HG02798 (cell line): ENCODE measurements around the gene INSM1.
A peak's percentile ranks its signal among the peaks of the same experiment; 100 is the strongest.
"Not testable (repeated sequence)": the region's sequence is repeated elsewhere in the genome, so short reads cannot be mapped to it uniquely, and the experiment has no call there.

Experiments
- ATAC-seq: cut with Tn5 transposase; IDR thresholded peaks from one replicate; pipeline ENCODE4 v1.9.1; 2021; ENCODE audit warnings: mild to moderate bottlenecking; ENCODE audit not compliant: unreplicated experiment, poor library complexity

INSM1 gene

GRCh38 chr20:20367575-20368417, at the start of gene INSM1:
Gene INSM1, plus strand, starts transcription at chr20:20368104. Its CDS starts 164 bp downstream, at chr20:20368268.
- ATAC-seq: no peak

- no peak for ATAC-seq
These were observed 49.3 kb upstream of the INSM1 start for GRCh38 chr20:20318365-20319161.

- no peak for ATAC-seq
These were observed 46.8 kb upstream of the INSM1 start for GRCh38 chr20:20321134-20321533.

GRCh38 chr20:20321917-20322316, 46.0 kb upstream of the INSM1 start:
- ATAC-seq: no peak

- no peak for ATAC-seq
These were observed 45.0 kb upstream of the INSM1 start for GRCh38 chr20:20322912-20323311.

GRCh38 chr20:20327746-20328145, 40.2 kb upstream of the INSM1 start:
- no peak for ATAC-seq

- ATAC-seq: no peak
These were observed 38.3 kb upstream of the INSM1 start for GRCh38 chr20:20329564-20329963.

GRCh38 chr20:20331156-20331555, 36.7 kb upstream of the INSM1 start:
- ATAC-seq: no peak

GRCh38 chr20:20331817-20332216, 36.1 kb upstream of the INSM1 start:
- no peak for ATAC-seq

- ATAC-seq: peak; percentile 29
These were observed 34.0 kb upstream of the INSM1 start for GRCh38 chr20:20333866-20334265.

- ATAC-seq: peak; percentile 97
These were observed 33.4 kb upstream of the INSM1 start for GRCh38 chr20:20334489-20334888.

GRCh38 chr20:20338133-20338730, 29.7 kb upstream of the INSM1 start:
- no peak for ATAC-seq

GRCh38 chr20:20340443-20340842, 27.5 kb upstream of the INSM1 start:
- no peak for ATAC-seq

GRCh38 chr20:20341371-20341770, 26.5 kb upstream of the INSM1 start:
- no peak for ATAC-seq

- ATAC-seq: no peak
These were observed 25.8 kb upstream of the INSM1 start for GRCh38 chr20:20342066-20342465.

GRCh38 chr20:20343932-20344331, 24.0 kb upstream of the INSM1 start:
- ATAC-seq: no peak

GRCh38 chr20:20344476-20344875, 23.4 kb upstream of the INSM1 start:
- ATAC-seq: no peak

- ATAC-seq: no peak
These were observed 14.3 kb upstream of the INSM1 start for GRCh38 chr20:20353576-20353975.

- not testable (repeated sequence) for ATAC-seq
These were observed 12.4 kb upstream of the INSM1 start for GRCh38 chr20:20355503-20355902.

GRCh38 chr20:20358801-20359200, 9.1 kb upstream of the INSM1 start:
- no peak for ATAC-seq

- no peak for ATAC-seq
These were observed 8.3 kb upstream of the INSM1 start for GRCh38 chr20:20359628-20360027.
